A673 (cell line): ENCODE results near the gene BRSK2. TPM values are rescaled to one million over a fixed set of nuclear protein-coding genes. Genes with fewer than 3 reads are reported as not detected.

ENCODE experiments used
- BruUV-seq: library from RNA; stranded (reverse); fragments of 400-500 nt; replicated peaks from 2 replicates; lab custom pipeline; 2021; lab: Mats Ljungman, UMichigan
- CTCF ChIA-PET: fragments of 300-600 bp; sonication (Branson Sonifier 250); formaldehyde crosslinking; loops from one replicate; lab custom pipeline; 2022; ENCODE audit warnings: antibody characterized with exemption; lab: Charles Lee
- POLR2A ChIA-PET: fragments of 300-600 bp; sonication (Branson Sonifier 250); formaldehyde crosslinking; loops from one replicate; lab custom pipeline; 2022; ENCODE audit warnings: antibody characterized with exemption; ENCODE audit not compliant: low non-redundant PET; lab: Charles Lee
- DNase-seq: peaks from one replicate; pipeline ENCODE4 v3.0.0-alpha.2; 2015; ENCODE audit warnings: low spot score
- H3K27ac ChIP-seq: fragments of 200-600 bp; sonication (generic); 2 replicates; pipeline ENCODE4 v1.5.1; 2016; ENCODE audit warnings: mixed run types, low read depth, mild to moderate bottlenecking, mixed read lengths, antibody characterized with exemption, low read length; ENCODE audit not compliant: poor library complexity, severe bottlenecking
- H3K27me3 ChIP-seq: fragments of 200-600 bp; sonication (generic); replicated peaks from 2 replicates; pipeline ENCODE4 v1.6.1; 2017; ENCODE audit warnings: mixed run types, low read depth, mild to moderate bottlenecking, mixed read lengths, antibody characterized with exemption, low read length; ENCODE audit not compliant: insufficient read depth, poor library complexity
- H3K36me3 ChIP-seq: fragments of 200-600 bp; sonication (generic); 2 replicates; pipeline ENCODE4 v1.6.1; 2016; ENCODE audit warnings: mixed run types, mild to moderate bottlenecking, mixed read lengths, antibody characterized with exemption, low read length; ENCODE audit not compliant: insufficient read depth, poor library complexity, severe bottlenecking
- H3K4me1 ChIP-seq: fragments of 200-600 bp; sonication (generic); 2 replicates; pipeline ENCODE4 v1.6.1; 2017; ENCODE audit warnings: mixed run types, mild to moderate bottlenecking, mixed read lengths, antibody characterized with exemption, low read length; ENCODE audit not compliant: insufficient read depth, poor library complexity, severe bottlenecking
- H3K4me3 ChIP-seq: fragments of 200-600 bp; sonication (generic); 2 replicates; pipeline ENCODE4 v1.5.1; 2016; ENCODE audit warnings: low read depth, mixed run types, mild to moderate bottlenecking, mixed read lengths, low read length; ENCODE audit not compliant: poor library complexity, severe bottlenecking
- H3K9me3 ChIP-seq: fragments of 200-600 bp; sonication (generic); 2 replicates; pipeline ENCODE4 v1.6.1; 2016; ENCODE audit warnings: mixed run types, low read depth, mild to moderate bottlenecking, mixed read lengths, antibody characterized with exemption, low read length; ENCODE audit not compliant: poor library complexity, severe bottlenecking
- EZH2 ChIP-seq: fragments of 200-600 bp; sonication (generic); IDR thresholded peaks from 2 replicates; pipeline ENCODE4 v1.6.1; 2017; ENCODE audit warnings: borderline replicate concordance, low read depth, mild to moderate bottlenecking, mixed read lengths, antibody characterized with exemption, low read length; ENCODE audit not compliant: poor library complexity, severe bottlenecking
- intact Hi-C: fragments of 100-400 bp; cut with micrococcal nuclease; formaldehyde crosslinking; loops from one replicate; pipeline ENCODE4 v1.10.0; 2022; ENCODE audit not compliant: unreplicated experiment
- total RNA-seq: library from RNA; stranded (reverse); gene quantifications from 2 replicates; pipeline ENCODE4 v1.2.3, GENCODE V29; 2021
- TF ChIP-seq, protein P1 (sequence below): fragments of 300-800, 200-600 bp; sonication (generic); conservative IDR thresholded peaks from 2 replicates; pipeline ENCODE4 v1.5.1; 2017; ENCODE audit warnings: low read depth, mild to moderate bottlenecking, antibody characterized with exemption, low read length, moderate library complexity, mixed read lengths

BRSK2 gene
- total RNA-seq, 1 experiment from 2014 or later = 2.2 TPM

- H3K4me1 ChIP-seq = no peaks in the 10 kb centered on the region
- H3K9me3 ChIP-seq = no peaks in the 10 kb centered on the region
- H3K27me3 ChIP-seq = no peaks in the 10 kb centered on the region
- no peaks in the 10 kb centered on the region for H3K36me3 ChIP-seq
- ChIA-PET POLR2A (no interaction called here), CTCF (no interaction called here)
- TF ChIP-seq, protein P1, sequence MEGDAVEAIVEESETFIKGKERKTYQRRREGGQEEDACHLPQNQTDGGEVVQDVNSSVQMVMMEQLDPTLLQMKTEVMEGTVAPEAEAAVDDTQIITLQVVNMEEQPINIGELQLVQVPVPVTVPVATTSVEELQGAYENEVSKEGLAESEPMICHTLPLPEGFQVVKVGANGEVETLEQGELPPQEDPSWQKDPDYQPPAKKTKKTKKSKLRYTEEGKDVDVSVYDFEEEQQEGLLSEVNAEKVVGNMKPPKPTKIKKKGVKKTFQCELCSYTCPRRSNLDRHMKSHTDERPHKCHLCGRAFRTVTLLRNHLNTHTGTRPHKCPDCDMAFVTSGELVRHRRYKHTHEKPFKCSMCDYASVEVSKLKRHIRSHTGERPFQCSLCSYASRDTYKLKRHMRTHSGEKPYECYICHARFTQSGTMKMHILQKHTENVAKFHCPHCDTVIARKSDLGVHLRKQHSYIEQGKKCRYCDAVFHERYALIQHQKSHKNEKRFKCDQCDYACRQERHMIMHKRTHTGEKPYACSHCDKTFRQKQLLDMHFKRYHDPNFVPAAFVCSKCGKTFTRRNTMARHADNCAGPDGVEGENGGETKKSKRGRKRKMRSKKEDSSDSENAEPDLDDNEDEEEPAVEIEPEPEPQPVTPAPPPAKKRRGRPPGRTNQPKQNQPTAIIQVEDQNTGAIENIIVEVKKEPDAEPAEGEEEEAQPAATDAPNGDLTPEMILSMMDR = no peak
- no peak for TF ChIP-seq EZH2
- H3K4me3 ChIP-seq = no peak overlapping the region
- BruUV-seq = no TSS peak
- H3K27ac ChIP-seq = no peak overlapping the region
- DNase-seq = no peak
- intact Hi-C loops = no loop called here
Measured at GRCh38 chr11:1400317-1401170, 10.8 kb downstream of the BRSK2 start.

DNA sequence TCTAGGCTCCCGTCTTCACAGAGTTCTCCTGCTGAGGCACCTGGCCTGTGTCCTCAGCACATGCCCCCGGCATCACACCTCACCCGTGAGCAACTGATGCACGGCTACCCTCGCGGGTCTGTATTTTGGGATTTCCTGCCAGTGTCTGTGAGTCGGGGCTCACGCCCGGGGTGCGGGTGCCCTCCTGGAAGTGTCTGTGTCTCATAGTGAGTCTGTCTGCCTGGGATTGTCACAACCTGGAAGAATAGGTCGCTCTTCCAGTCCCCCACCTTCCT lies 11.4 kb downstream of the BRSK2 start:
- Histone ChIP-seq H3K36me3 (no peaks in the 10 kb centered on the region), H3K27ac (no peak overlapping the region), H3K4me3 (no peak overlapping the region), H3K4me1 (no peaks in the 10 kb centered on the region), H3K9me3 (no peaks in the 10 kb centered on the region), H3K27me3 (no peaks in the 10 kb centered on the region)
- CTCF ChIA-PET = no interaction called here
- no peak for DNase-seq
- POLR2A ChIA-PET = no interaction called here
- intact Hi-C loops = no loop called here
- TF ChIP-seq EZH2 = no peak
- TF ChIP-seq, protein P1 = no peak
- no TSS peak for BruUV-seq

DNA sequence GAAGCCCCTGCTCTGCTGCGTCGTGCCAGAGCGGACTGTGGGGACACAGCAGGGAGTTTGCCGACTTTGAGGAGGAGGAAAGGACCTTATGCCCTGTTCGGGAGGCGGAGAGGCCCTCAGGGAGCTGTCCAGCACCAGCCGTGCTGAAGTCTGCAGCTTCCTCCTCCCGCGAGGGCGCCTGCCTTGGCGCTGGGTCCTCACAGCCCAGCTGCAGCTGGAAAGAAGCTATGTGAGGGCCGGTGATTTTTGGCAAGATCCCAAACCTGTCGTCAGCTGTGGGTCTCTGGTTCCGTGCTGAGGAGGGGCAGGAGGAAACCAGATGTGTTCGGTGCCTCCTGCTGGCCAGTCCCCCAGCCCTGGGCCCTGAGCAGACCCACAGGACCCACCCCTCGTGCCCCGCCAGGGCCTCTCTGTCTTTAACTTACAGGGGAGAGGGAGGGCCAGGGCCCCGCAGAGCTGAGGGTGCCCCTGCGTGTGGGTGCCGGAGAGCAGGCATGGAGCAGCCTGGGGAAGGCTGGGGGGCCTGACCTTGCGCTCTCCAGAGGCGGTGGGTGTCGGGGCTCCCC lies 12.0 kb downstream of the BRSK2 start:
- BruUV-seq = no TSS peak
- H3K9me3 ChIP-seq = no peaks in the 10 kb centered on the region
- POLR2A ChIA-PET = no interaction called here
- H3K36me3 ChIP-seq = no peaks in the 10 kb centered on the region
- intact Hi-C loops = no loop called here
- peak; percentile 67 for DNase-seq
- no peak overlapping the region for H3K27ac ChIP-seq
- CTCF ChIA-PET = no interaction called here
- no peak overlapping the region for H3K4me3 ChIP-seq
- TF ChIP-seq, protein P1 = no peak
- no peaks in the 10 kb centered on the region for H3K4me1 ChIP-seq
- H3K27me3 ChIP-seq = no peaks in the 10 kb centered on the region
